ENCODE data around the gene TMEM198.

Gene TMEM198

GRCh38 chr2:219591091-219591490 is 47.3 kb downstream of the TMEM198 start:
- no peak for TF ChIP-seq CTCF (IDR thresholded peaks at IDR 0.05; ENCODE audit: extremely low read depth, missing control alignments)
- no peak for DNase-seq (ENCODE audit: low spot score)

GRCh38 chr2:219592736-219593135 is 48.9 kb downstream of the TMEM198 start:
- TF ChIP-seq CTCF (IDR thresholded peaks at IDR 0.05; ENCODE audit: extremely low read depth, missing control alignments), result no peak
- no peak for DNase-seq (ENCODE audit: low spot score)

- TF ChIP-seq CTCF (IDR thresholded peaks at IDR 0.05; ENCODE audit: extremely low read depth, missing control alignments), result no peak
- DNase-seq (ENCODE audit: low spot score), result no peak
Observed at GRCh38 chr2:219593154-219593553, 49.3 kb downstream of the TMEM198 start.

GRCh38 chr2:219595256-219595655 is 51.4 kb downstream of the TMEM198 start:
- no peak for DNase-seq (ENCODE audit: low spot score)
- TF ChIP-seq CTCF (IDR thresholded peaks at IDR 0.05; ENCODE audit: extremely low read depth, missing control alignments), result no peak

GRCh38 chr2:219596954-219597551 is 53.2 kb downstream of the TMEM198 start:
- no peak for TF ChIP-seq CTCF (IDR thresholded peaks at IDR 0.05; ENCODE audit: extremely low read depth, missing control alignments)
- no peak for DNase-seq (ENCODE audit: low spot score)

GRCh38 chr2:219597552-219598307 is 53.9 kb downstream of the TMEM198 start, which contains the start of gene STK11IP:
TSS of gene STK11IP (plus strand) at chr2:219597857. CDS start at chr2:219598120, 263 bp downstream.
- TF ChIP-seq CTCF (IDR thresholded peaks at IDR 0.05; ENCODE audit: extremely low read depth, missing control alignments), result no peak
- peak; percentile 95 for DNase-seq (ENCODE audit: low spot score)

GRCh38 chr2:219598308-219599078 is 54.7 kb downstream of the TMEM198 start:
- no peak for DNase-seq (ENCODE audit: low spot score)
- no peak for TF ChIP-seq CTCF (IDR thresholded peaks at IDR 0.05; ENCODE audit: extremely low read depth, missing control alignments)

Measured in GM20000 (cell line).